Measurements from ENCODE around the gene SARNP. TPM values are rescaled to one million over a fixed set of nuclear protein-coding genes. Genes with fewer than 3 reads are reported as not detected.

The SARNP gene
- total RNA-seq, 4 donors from 2014 or later = 50.3 to 90.5 (median 63.3) TPM

GRCh38 chr12:55820679-55821078 is 3.2 kb upstream of the SARNP start:
- Histone ChIP-seq H3K4me1 (peaks cover 0 to 40% (median 13%) of the 10 kb centered on the region in 3 donors), H3K27ac (no peak overlapping the region), H3K9me3 (no peaks in the 10 kb centered on the region), H3K4me3 (no peak overlapping the region), H3K36me3 (peaks cover 0 to 49% of the 10 kb centered on the region in 2 donors), H3K27me3 (no peaks in the 10 kb centered on the region)
- WGBS, 2 donors (ENCODE audit: low coverage in 1 of 2) = 80% methylated on average over 1 of the region's 1 CpG
- no peak for ATAC-seq
- no peak for TF ChIP-seq POLR2A (IDR thresholded peaks at IDR 0.05)
- TF ChIP-seq POLR2AphosphoS5 (IDR thresholded peaks at IDR 0.05) = no peak
- TF ChIP-seq CTCF (IDR thresholded peaks at IDR 0.05) = no peak
- TF ChIP-seq EP300 (IDR thresholded peaks at IDR 0.05) = no peak

GRCh38 chr12:55818886-55819285 is 1.4 kb upstream of the SARNP start:
- WGBS, 2 donors (ENCODE audit: low coverage in 1 of 2) = 53 to 82% methylated on average over 2 to 6 of the region's 6 CpGs
- ATAC-seq = no peak
- TF ChIP-seq POLR2AphosphoS5 (IDR thresholded peaks at IDR 0.05) (no peak), POLR2A (IDR thresholded peaks at IDR 0.05) (no peak)
- H3K4me3 ChIP-seq = no peak overlapping the region
- H3K36me3 ChIP-seq = peaks cover 0 to 62% of the 10 kb centered on the region in 2 donors
- H3K27me3 ChIP-seq = no peaks in the 10 kb centered on the region
- peak overlapping the region in 3 of 4 donors; percentile 88 to 93 (median 90) for H3K27ac ChIP-seq
- peaks cover 0 to 41% (median 22%) of the 10 kb centered on the region in 3 donors for H3K4me1 ChIP-seq
- no peaks in the 10 kb centered on the region for H3K9me3 ChIP-seq

- peaks cover 0 to 59% of the 10 kb centered on the region in 2 donors for H3K36me3 ChIP-seq
- WGBS, 2 donors (ENCODE audit: low coverage in 1 of 2) = 0% methylated on average over 1 to 17 of the region's 17 CpGs
- peak; percentile 53 for ATAC-seq
These were observed 710 bp upstream of the SARNP start for GRCh38 chr12:55818140-55818728.

GRCh38 chr12:55816881-55817344 is 611 bp downstream of the SARNP start:
- Histone ChIP-seq H3K27ac (peak overlapping the region; percentile 85 to 93 (median 88)), H3K27me3 (no peaks in the 10 kb centered on the region), H3K36me3 (peaks cover 0 to 51% of the 10 kb centered on the region in 2 donors), H3K4me1 (peaks cover 0 to 60% (median 22%) of the 10 kb centered on the region in 3 donors), H3K9me3 (no peaks in the 10 kb centered on the region), H3K4me3 (peak overlapping the region; percentile 81 to 92)
- TF ChIP-seq EP300 (IDR thresholded peaks at IDR 0.05) (no peak), POLR2A (IDR thresholded peaks at IDR 0.05) (no peak), POLR2AphosphoS5 (IDR thresholded peaks at IDR 0.05) (no peak), CTCF (IDR thresholded peaks at IDR 0.05) (no peak)
- 0% methylated on average over 12 to 14 of the region's 14 CpGs for WGBS, 2 donors (ENCODE audit: low coverage in 1 of 2)
- no peak for ATAC-seq

More at GRCh38 chr12:55818140-55818728, 710 bp upstream of the SARNP start:
- Histone ChIP-seq H3K4me3 (peak overlapping the region; percentile 42 to 81), H3K27ac (peak overlapping the region; percentile 47 to 93 (median 89)), H3K4me1 (peaks cover 0 to 48% (median 22%) of the 10 kb centered on the region in 3 donors), H3K9me3 (no peaks in the 10 kb centered on the region), H3K27me3 (no peaks in the 10 kb centered on the region)
- no peak for TF ChIP-seq POLR2A (IDR thresholded peaks at IDR 0.05)
- peak; percentile 7 for TF ChIP-seq POLR2AphosphoS5 (IDR thresholded peaks at IDR 0.05)

- TF ChIP-seq POLR2AphosphoS5 (IDR thresholded peaks at IDR 0.05) = no peak
- TF ChIP-seq EP300 (IDR thresholded peaks at IDR 0.05) = no peak
- no peak for TF ChIP-seq POLR2A (IDR thresholded peaks at IDR 0.05)
- no peak for TF ChIP-seq CTCF (IDR thresholded peaks at IDR 0.05)
- H3K27ac ChIP-seq = no peak overlapping the region
- peaks cover 0 to 70% (median 22%) of the 10 kb centered on the region in 3 donors for H3K4me1 ChIP-seq
- H3K9me3 ChIP-seq = no peaks in the 10 kb centered on the region
- WGBS, 2 donors (ENCODE audit: low coverage in 1 of 2) = 72 to 91% methylated on average over 4 to 6 of the region's 12 CpGs
- no peaks in the 10 kb centered on the region for H3K27me3 ChIP-seq
- H3K36me3 ChIP-seq = peaks cover 0 to 36% of the 10 kb centered on the region in 2 donors
- no peak for ATAC-seq
- H3K4me3 ChIP-seq = peak overlapping the region in 1 of 2 donors; percentile 81
These were observed 2.1 kb downstream of the SARNP start for GRCh38 chr12:55815473-55815872.

GRCh38 chr12:55814257-55814656 is 3.3 kb downstream of the SARNP start:
- no peak overlapping the region for H3K4me3 ChIP-seq
- no peak for ATAC-seq
- no peaks in the 10 kb centered on the region for H3K27me3 ChIP-seq
- peaks cover 0 to 70% (median 22%) of the 10 kb centered on the region in 3 donors for H3K4me1 ChIP-seq
- peaks cover 0 to 31% of the 10 kb centered on the region in 2 donors for H3K36me3 ChIP-seq
- no peaks in the 10 kb centered on the region for H3K9me3 ChIP-seq
- no peak for TF ChIP-seq POLR2A (IDR thresholded peaks at IDR 0.05)
- no peak for TF ChIP-seq POLR2AphosphoS5 (IDR thresholded peaks at IDR 0.05)
- TF ChIP-seq EP300 (IDR thresholded peaks at IDR 0.05) = no peak
- no peak for TF ChIP-seq CTCF (IDR thresholded peaks at IDR 0.05)
- H3K27ac ChIP-seq = no peak overlapping the region
